HG03342 (cell line): ENCODE results near the gene RELL2.

Source experiments
- ATAC-seq: cut with Tn5 transposase; IDR thresholded peaks from one replicate; pipeline ENCODE4 v1.9.1; 2021; ENCODE audit warnings: mild to moderate bottlenecking, moderate library complexity; ENCODE audit not compliant: unreplicated experiment

Gene RELL2

DNA sequence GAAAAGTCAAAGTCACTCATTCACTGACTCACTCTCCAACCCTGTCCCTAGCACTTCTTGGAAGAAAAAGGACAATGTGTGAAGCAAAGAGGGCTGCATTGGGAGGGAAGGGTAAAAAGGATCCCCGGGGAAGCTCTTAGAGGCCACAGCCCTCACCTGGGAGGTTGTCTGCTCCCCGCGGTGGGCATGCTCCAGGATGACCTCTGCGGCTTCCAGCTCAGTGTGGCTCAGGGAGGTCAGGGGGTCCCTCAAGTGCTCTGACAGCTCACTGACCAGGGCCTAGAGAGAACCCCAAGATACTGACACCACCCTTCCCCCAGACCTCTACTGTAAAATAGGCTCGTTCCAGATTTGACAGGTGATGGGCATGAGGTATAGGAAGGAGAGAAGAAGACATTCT, 10.4 kb downstream of the RELL2 start:
- no peak for ATAC-seq

DNA sequence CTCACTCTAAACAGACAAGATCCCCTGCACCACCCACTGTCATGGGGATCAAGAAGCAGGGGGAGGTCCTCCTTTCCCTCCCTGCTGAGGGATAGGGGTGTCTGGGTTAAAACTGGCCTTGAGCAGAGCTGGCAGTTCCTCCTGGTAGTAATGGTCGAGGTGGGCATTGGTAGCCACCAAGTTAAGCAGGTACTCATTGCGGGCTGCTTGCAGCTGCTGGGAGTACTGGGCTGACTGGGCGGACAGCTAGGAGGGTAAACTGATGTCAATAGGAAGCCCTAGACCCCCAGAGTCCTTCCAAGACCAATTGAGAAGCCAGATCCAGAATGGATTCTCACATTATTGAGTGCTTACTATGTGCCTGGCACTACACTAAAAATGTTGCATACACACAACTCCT, 11.1 kb downstream of the RELL2 start:
- no peak for ATAC-seq

DNA sequence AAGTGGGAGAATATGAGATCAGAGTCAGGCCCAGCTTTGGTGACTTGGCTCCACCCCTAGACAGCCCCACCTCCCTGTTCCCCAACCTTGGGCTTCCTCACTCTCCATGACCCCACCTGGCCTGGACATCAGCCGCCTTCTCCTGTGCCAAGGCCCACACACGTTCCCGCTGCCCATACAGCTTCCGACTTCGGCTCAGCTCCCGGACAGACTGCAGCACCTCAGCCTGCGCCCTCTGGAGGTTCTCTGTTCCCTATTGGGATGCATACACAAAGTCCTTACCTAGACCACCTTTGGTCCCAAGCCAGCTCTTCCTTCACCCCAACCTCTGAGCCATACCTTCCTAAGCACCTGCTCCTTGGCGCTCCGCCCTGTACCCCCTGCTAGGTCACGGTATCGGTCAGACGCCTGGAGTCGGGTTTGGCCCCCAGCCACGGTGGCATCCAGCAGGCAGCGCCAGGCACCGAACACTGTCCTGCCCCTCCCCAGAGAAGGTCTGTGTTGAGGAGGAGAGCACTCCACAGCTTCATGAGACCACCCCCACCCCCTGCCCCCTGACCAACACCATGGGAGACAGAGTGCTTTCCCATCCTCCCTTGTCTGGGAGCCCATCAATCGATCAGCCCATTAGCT, 12.4 kb downstream of the RELL2 start:
- no peak for ATAC-seq

- no peak for ATAC-seq
Observed at GRCh38 chr5:141649972-141650371, 13.2 kb downstream of the RELL2 start.

DNA sequence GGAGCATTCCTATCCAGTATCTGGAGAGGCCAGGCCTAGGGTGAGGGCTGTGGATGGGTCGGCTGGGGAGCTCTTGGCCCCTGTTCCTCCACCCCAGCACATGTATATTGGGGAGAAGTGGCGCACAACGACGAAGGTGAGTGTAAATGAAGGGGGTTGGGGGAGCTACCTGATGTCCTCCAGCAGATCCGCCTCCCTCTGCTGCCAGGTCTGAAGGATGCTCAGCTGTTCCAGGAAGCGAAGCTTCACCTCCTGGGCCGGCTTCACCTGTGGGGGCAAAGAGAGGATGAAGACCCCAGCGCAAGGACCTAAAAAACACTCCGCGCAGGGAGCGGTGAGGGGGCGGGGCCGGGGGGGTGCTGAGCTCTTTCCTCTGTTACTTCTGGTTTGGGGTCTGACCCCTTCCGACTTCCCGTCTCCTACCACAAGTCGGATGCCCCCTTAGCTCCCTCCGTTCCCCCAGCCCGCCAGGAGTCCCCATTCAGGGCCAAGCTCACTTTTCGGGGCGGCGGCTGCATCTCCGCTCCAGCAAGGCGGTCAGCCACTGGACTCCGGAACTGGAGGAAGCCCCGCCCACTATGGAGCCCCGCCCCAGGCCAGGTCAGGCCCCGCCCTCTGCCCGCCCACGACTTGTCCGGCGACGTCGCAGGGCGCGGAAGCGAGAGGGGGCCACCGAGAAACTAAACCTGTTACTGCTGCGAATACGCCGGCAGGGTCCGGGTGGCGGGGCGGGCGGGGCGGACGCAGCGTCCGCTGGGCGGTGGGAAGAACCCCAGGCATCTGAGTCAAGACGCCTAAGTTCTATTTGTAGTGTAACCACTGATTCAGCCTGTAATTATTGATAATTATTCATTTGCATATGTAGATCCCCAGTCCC, 14.3 kb downstream of the RELL2 start, which contains the start of gene FCHSD1:
TSS of gene FCHSD1 (minus strand) at position 568 of the 877 bp plus-strand sequence. CDS start at position 518, 50 bp downstream.
- ATAC-seq = peak; percentile 91

- ATAC-seq = no peak
Observed at GRCh38 chr5:141651728-141652105, 14.9 kb downstream of the RELL2 start.

GRCh38 chr5:141654298-141654697, 17.5 kb downstream of the RELL2 start:
- ATAC-seq = no peak

- no peak for ATAC-seq
Observed at GRCh38 chr5:141655020-141655419, 18.2 kb downstream of the RELL2 start.

DNA sequence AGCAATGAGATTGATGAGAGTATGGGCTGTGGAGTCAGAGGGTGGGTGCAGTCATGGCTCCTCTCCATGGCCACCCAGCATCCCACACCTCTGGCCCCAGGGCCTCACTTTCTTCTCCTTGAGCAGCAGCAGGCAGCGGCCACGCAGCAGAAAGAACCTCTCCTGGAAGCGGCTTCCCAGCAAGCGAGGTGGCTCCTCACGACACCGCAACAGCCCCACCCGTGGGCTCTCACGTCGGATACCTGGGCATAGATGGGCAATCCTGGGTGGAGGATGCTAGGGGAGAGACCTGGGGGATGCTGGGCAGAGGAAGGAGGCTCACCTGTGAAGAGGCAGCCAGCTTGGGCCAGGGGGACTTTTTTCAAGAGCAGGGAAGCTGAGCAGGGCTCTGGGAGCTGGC, 19.6 kb downstream of the RELL2 start:
- no peak for ATAC-seq

DNA sequence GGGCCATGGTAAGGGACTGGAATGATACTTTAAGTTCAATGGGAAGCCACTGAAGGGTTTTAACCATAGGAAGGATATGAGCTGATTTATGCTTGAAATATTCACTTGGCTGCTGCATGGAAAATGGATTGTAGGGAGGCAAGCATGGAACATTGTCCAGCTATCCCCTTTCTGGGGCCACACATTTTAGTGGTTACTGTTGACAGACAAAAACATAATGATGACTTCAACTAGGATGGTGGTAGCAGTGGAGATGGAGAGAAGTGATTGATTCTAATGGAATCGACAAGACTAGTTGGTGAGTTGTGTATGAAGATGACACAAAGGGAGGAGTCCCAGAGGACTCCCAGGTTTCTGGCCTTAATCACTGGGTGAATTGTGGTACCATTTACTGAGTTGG, 20.6 kb downstream of the RELL2 start:
- ATAC-seq = no peak

DNA sequence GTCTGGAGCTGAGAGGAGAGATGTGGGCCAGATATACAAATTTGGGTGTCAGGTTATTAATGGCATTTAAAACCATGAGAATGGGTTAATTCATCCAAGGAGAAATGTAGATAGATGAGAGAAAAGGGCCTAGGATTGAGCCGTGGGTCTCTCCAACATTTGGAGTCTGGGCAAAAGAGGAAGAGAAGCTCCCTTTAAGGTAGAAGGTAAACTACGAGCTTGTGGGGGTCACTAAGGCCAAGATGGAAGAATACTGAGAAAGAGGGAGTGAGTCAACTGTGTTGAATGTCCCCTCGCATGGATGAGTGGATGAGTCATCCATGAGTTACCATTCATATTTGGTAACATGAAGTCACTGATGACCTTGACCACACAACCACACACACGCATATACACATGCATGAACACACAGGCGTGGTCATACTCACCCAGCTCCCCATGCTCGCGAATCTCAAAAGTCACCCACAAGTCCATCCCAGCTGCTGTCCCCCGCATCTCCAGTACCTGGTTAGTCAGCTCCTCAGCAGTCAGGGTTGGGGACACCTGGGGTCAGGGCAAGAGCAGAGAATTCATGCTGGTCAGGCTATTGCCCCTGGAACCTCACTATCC, 21.2 kb downstream of the RELL2 start:
- peak; percentile 84 for ATAC-seq

DNA sequence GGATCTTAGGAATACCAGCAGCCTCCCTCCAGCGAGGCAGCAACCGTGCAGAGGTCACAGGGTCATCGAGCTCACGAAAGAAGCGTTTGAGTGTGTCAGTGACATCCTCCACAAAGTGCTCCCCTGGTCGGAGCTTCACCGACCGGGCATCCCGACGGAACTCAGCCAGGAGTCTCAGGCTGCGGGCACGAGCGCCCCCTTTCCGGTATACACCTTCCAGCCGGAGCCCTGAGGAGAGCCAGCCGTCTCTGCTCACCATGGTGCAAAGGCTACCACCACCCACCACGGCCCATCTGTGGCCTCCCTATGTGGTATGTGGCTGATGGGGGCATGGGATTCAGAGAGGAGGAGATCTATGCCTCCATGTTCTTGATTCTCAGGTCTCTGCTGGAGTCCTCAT, 25.2 kb downstream of the RELL2 start:
- no peak for ATAC-seq

DNA sequence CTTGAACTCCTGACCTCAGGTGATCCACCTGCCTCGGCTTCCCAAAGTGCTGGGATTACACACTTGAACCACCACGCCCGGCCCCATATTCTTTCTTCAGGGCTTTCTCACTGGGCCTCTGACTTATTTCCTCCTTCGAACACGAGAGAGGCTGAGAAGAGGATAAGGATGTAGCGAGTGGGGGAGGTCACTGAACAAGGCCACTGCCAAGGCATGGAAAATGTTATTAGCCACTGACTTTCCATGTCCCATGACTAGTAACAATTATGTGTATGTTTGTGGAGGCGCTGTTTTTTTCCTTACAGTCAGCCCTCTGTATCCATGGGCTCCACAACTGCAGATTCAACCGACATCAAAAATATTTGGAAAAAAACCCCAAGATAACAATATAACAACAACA, 26.7 kb downstream of the RELL2 start:
- no peak for ATAC-seq

- peak; percentile 97 for ATAC-seq
Observed at GRCh38 chr5:141664733-141665461, 28.1 kb downstream of the RELL2 start.

- no peak for ATAC-seq
Observed at GRCh38 chr5:141665995-141666940, 29.5 kb downstream of the RELL2 start.

DNA sequence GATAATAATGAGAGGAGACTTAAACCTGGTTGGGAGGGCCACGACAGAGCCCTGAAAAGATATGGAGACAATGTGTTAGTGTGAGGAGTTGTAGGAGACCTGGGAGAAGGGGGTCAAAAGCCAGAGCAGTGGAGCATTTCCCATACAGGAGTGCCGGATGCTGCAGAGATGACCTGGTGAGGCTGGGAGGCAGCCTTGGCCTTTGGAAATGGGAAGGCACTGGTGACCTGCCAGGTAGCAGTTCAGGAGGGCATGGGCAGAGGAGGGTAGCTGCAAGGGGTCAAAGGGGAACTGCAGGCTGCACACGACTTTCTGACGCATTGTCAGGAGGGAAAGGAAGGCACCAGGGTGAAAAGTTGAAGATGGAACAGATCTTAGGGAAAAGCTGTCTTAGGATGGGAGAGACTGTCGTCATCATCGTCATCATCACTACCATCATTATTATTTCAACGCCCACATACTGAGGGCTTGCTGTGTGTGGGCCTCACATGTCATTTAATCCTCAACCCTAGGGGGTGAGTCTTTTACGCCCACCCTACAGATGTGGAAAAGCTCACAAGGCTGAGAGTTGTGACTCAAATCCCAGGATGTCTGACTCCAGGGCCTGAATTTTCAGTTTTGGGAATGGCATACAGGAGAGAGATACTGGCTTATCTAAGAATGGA, 31.9 kb downstream of the RELL2 start:
- no peak for ATAC-seq

- ATAC-seq = no peak
Observed at GRCh38 chr5:141669520-141669919, 32.7 kb downstream of the RELL2 start.

DNA sequence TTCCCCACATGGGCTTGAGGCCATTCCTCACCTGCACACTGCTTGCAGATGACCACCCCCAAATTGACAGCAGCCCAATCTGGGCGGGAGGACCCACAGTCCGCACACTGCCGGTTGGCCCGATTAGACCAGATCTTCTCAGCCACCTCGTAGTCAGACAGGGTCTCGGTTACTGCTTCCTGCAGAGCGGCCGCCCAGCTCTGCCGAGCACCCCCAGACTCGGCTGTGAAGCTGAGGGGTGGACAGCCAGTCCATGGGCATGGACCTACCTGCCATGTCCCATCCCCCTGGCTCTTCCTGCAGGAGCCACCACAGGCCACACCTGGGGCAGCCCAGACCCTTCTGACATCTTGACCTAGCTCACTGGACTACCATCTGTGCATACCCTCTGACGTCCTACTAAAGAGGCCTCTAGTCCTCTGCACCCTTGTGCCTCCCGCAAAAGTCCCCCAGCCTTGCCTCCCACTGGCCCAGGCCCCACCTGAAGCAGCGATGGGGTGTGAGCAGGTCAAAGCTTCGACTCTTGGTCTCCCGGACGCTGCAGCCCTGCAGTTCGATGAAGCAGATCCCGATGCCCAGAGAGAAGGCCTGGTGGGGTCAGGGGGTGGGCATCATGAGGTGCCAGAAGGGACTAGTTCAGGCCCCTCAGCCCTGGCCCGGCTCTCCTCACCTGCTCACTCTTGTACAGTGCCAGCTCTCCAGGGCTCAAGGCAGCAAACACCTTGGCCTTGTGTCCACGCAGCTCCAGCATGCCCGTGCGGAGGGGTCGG, 35.5 kb downstream of the RELL2 start:
- ATAC-seq = no peak
